Measurements from ENCODE around the gene SLC30A5.

- no peak for TF ChIP-seq CTCF (IDR thresholded peaks at IDR 0.05; ENCODE audit: insufficient read depth, low read length)
- no peak for TF ChIP-seq REST (IDR thresholded peaks at IDR 0.05; ENCODE audit: insufficient replicate concordance, low read depth)
- TF ChIP-seq POLR2AphosphoS5 (IDR thresholded peaks at IDR 0.05; ENCODE audit: low read depth) = no peak
- TF ChIP-seq SPI1 (IDR thresholded peaks at IDR 0.05; ENCODE audit: borderline replicate concordance, low read depth) = no peak
- TF ChIP-seq GABPA (IDR thresholded peaks at IDR 0.05; ENCODE audit: low read depth) = no peak
These were observed 55.3 kb downstream of the SLC30A5 start for GRCh38 chr5:69148981-69149675.
